ENCODE results near the gene FURIN. TPM values are rescaled to one million over a fixed set of nuclear protein-coding genes. Genes with fewer than 3 reads are reported as not detected.

FURIN gene
- total and polyA plus RNA-seq, 9 of the 15 experiments (the other 6 are each of a cell fraction or from before 2014, with no cell fraction given) = 0.92 to 99.9 (median 34.8) TPM

DNA sequence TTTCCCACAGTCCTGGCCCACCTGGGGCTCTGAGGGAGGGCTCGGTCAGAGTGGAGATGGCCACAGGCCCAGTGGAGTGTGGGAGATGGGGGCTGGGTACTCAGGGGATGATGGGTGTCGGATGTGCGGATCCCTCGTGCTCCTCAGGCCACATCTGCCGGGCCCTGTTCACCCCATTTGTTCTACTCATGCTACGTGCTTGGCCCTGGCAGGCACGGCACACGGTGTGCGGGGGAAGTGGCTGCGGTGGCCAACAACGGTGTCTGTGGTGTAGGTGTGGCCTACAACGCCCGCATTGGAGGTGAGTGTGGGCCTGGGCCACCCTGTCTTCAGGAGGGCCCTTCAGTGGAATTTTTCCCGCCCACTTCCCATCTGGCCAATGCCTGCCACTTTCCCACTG lies 8.9 kb downstream of the FURIN start:
- CTCF ChIA-PET (ENCODE audit: low intra/inter-chr PET ratio) = no interaction called here

DNA sequence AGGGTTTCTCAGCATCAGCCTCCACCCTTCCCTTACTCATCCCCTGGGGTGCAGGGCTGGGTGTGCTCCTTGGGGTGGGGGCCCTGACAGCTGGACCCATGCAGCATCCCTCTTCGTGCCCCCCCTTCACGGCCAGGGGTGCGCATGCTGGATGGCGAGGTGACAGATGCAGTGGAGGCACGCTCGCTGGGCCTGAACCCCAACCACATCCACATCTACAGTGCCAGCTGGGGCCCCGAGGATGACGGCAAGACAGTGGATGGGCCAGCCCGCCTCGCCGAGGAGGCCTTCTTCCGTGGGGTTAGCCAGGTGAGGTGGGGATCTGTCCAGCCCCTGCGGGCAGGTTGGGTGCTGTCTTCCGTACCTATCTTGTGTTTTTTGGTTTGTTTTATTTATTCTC lies 9.6 kb downstream of the FURIN start:
- no peak overlapping the region for H3K27ac ChIP-seq (ENCODE audit: extremely low read depth, low read depth, low read length)
- POLR2A ChIA-PET = no interaction called here
- H3K4me3 ChIP-seq = no peak overlapping the region
- H3K27me3 ChIP-seq (ENCODE audit: control insufficient read depth in 2 of 2, insufficient read depth in 2 of 2, low read length in 2 of 2) = no peaks in the 10 kb centered on the region
- no peak overlapping the region for H3K4me2 ChIP-seq (ENCODE audit: insufficient read depth, low read length)
- no peak for FAIRE-seq
- peak overlapping the region in 1 of 2 experiments; percentile 42; a peak in 1 of 4 replicates for H3K9ac ChIP-seq (ENCODE audit: insufficient read depth in 1 of 2, low read depth in 2 of 2, low read length in 2 of 2)
- intact Hi-C loops (cut with micrococcal nuclease) = no loop called here
- peaks cover 16 to 59% of the 10 kb centered on the region in 2 experiments for H3K4me1 ChIP-seq (replicated peaks in 1 of 2; ENCODE audit: control insufficient read depth in 2 of 2, insufficient read depth in 2 of 2, low read length in 2 of 2)
- 93% methylated on average over 8 of the region's 14 CpGs for WGBS (ENCODE audit: insufficient coverage, low coverage, missing lambda C conversion rate)
- H2AFZ ChIP-seq (ENCODE audit: low read depth, low read length) = no peak overlapping the region
- no TSS peak for BruUV-seq (replicated peaks)
- no peak for ATAC-seq
- CTCF ChIA-PET (ENCODE audit: low intra/inter-chr PET ratio) = no interaction called here
- H3K9me3 ChIP-seq (replicated peaks; ENCODE audit: control insufficient read depth, insufficient read depth, low read depth, low read length) = no peaks in the 10 kb centered on the region
- peaks cover 97% of the 10 kb centered on the region for H3K36me3 ChIP-seq (ENCODE audit: control insufficient read depth, insufficient read depth, low read length)
- H4K20me1 ChIP-seq (replicated peaks; ENCODE audit: control insufficient read depth, insufficient read depth, low read length) = peaks cover 17% of the 10 kb centered on the region; the same call in 1 of the 2 replicates
- H3K79me2 ChIP-seq (ENCODE audit: control insufficient read depth, insufficient read depth, low read length) = peaks cover 36% of the 10 kb centered on the region
- in situ Hi-C loops (cut with MboI) = no loop called here
- peaks cover 3% of the 10 kb centered on the region for H3K9me1 ChIP-seq (ENCODE audit: control insufficient read depth, insufficient read depth, low read length)
- DNase-seq (ENCODE audit: extremely low read depth in 1 of 4, low spot score in 3 of 4) = peak in 1 of 4 experiments; percentile 8
- no peak for TF ChIP-seq ZNF583 (CRISPR knock-in tag; IDR thresholded peaks at IDR 0.05)
- TF ChIP-seq, protein P1, sequence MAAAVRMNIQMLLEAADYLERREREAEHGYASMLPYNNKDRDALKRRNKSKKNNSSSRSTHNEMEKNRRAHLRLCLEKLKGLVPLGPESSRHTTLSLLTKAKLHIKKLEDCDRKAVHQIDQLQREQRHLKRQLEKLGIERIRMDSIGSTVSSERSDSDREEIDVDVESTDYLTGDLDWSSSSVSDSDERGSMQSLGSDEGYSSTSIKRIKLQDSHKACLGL (CRISPR knock-in tag; IDR thresholded peaks at IDR 0.05; ENCODE audit: borderline replicate concordance, poor library complexity, severe bottlenecking) = no peak
- no peak for TF ChIP-seq KLF10 (CRISPR knock-in tag; IDR thresholded peaks at IDR 0.05)
- no peak for TF ChIP-seq BRCA1 (IDR thresholded peaks at IDR 0.05)
- no peak for TF ChIP-seq BRCA1 (CRISPR knock-in tag; IDR thresholded peaks at IDR 0.05)
- TF ChIP-seq ZBTB7A (IDR thresholded peaks at IDR 0.05; ENCODE audit: borderline replicate concordance, control insufficient read depth, low read depth, low read length) = no peak
- peak; percentile 21; the same call in 1 of the 2 replicates for TF ChIP-seq RBFOX2 (IDR thresholded peaks at IDR 0.05; ENCODE audit: low read depth, low read length)

More for the DNA sequence above, 8.9 kb downstream of the FURIN start:
- FAIRE-seq (no peak), DNase-seq (ENCODE audit: extremely low read depth in 1 of 4, low spot score in 3 of 4) (no peak), ATAC-seq (no peak)
- Histone ChIP-seq H3K4me3 (no peak overlapping the region), H3K4me1 (replicated peaks in 1 of 2; ENCODE audit: control insufficient read depth in 2 of 2, insufficient read depth in 2 of 2, low read length in 2 of 2) (peaks cover 19 to 57% of the 10 kb centered on the region in 2 experiments), H3K9me3 (replicated peaks; ENCODE audit: control insufficient read depth, insufficient read depth, low read depth, low read length) (no peaks in the 10 kb centered on the region), H2AFZ (ENCODE audit: low read depth, low read length) (no peak overlapping the region), H3K9me1 (ENCODE audit: control insufficient read depth, insufficient read depth, low read length) (peaks cover 3% of the 10 kb centered on the region), H3K4me2 (ENCODE audit: insufficient read depth, low read length) (no peak overlapping the region), H3K27ac (ENCODE audit: extremely low read depth, low read depth, low read length) (no peak overlapping the region), H3K27me3 (ENCODE audit: control insufficient read depth in 2 of 2, insufficient read depth in 2 of 2, low read length in 2 of 2) (no peaks in the 10 kb centered on the region), H3K79me2 (ENCODE audit: control insufficient read depth, insufficient read depth, low read length) (peaks cover 42% of the 10 kb centered on the region), H4K20me1 (replicated peaks; ENCODE audit: control insufficient read depth, insufficient read depth, low read length) (peaks cover 17% of the 10 kb centered on the region; the same call in 1 of the 2 replicates), H3K36me3 (ENCODE audit: control insufficient read depth, insufficient read depth, low read length) (peaks cover 92% of the 10 kb centered on the region), H3K9ac (ENCODE audit: insufficient read depth in 1 of 2, low read depth in 2 of 2, low read length in 2 of 2) (no peak overlapping the region)
- POLR2A ChIA-PET = no interaction called here
- WGBS (ENCODE audit: insufficient coverage, low coverage, missing lambda C conversion rate) = 95% methylated on average over 14 of the region's 14 CpGs
- BruUV-seq (replicated peaks) = no TSS peak
- TF ChIP-seq NONO (IDR thresholded peaks at IDR 0.05; ENCODE audit: low read depth in 2 of 2, low read length in 1 of 2) (no peak), ZNF445 (CRISPR knock-in tag; IDR thresholded peaks at IDR 0.05; ENCODE audit: low read depth) (no peak), PHB (CRISPR knock-in tag; IDR thresholded peaks at IDR 0.05) (no peak), MYBL2 (IDR thresholded peaks at IDR 0.05; ENCODE audit: low read depth) (no peak), MYBL2 (CRISPR knock-in tag; IDR thresholded peaks at IDR 0.05; ENCODE audit: borderline replicate concordance) (no peak), RBFOX2 (IDR thresholded peaks at IDR 0.05; ENCODE audit: low read depth, low read length) (peak; percentile 43; the same call in 1 of the 2 replicates), BCOR (IDR thresholded peaks at IDR 0.05) (no peak), ARID2 (IDR thresholded peaks at IDR 0.05) (no peak), POLR2G (IDR thresholded peaks at IDR 0.05; ENCODE audit: low read depth, low read length) (0 out of 2 replicates have a peak, but pooled peaks have one; percentile 15), MTA2 (IDR thresholded peaks at IDR 0.05; ENCODE audit: low read depth) (no peak), NRF1 (conservative IDR thresholded peaks at IDR 0.05 in 1 of 2, IDR thresholded peaks at IDR 0.05 in 1 of 2) (no peak)
- intact Hi-C loops (cut with micrococcal nuclease) (no loop called here), in situ Hi-C loops (cut with MboI) (no loop called here)

Data from K562 (cell line).